SW480 (cell line): ENCODE results near the gene TCF20.

Experiments used
- DNase-seq: peaks from one replicate; pipeline ENCODE4 v3.0.0-alpha.2; 2016; ENCODE audit warnings: low spot score

The TCF20 gene

GRCh38 chr22:42270510-42271190 lies at the start of gene TCF20:
Gene TCF20, minus strand, starts transcription at chr22:42270653. Its CDS starts 55,348 bp downstream, at chr22:42215305.
- DNase-seq: peak; percentile 77

DNA sequence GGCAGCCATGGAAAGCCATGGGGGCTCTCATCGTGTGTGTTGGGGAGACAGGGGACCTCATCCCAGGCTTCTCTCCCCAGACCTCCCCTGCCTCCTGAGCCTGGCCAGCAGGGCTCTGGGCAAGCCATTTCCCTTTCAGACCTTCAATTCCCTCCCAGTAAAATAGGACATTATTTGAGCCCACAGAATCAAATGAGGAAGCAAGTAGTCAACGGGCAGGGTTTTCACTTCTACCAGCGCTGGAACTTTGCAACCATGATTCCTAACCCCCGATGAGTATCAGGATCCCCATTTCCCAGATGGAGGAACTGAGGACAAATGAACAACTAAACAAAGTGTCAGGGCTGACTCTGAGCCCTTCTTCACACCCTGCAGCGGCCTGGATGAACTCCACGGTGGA lies 48.9 kb upstream of the TCF20 start:
- DNase-seq: no peak

DNA sequence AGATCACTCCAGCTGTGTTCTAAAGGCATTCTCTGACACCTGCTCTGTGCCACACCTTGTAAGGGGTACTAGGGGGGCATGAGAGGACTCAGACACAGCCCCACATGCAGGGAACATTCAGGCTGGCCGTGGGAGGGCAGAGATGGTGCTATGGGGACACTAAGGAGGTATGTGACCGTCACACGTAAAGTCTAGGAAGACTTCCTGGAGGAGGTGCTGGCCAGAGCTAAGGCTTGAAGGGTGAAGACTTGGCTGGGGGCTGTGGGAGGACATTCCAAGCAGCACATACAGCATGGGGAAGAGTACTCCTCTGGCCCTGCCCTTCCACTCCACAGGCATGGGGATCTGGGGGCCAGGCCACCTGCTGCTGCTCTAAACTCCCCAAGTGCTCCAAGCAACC lies 48.5 kb upstream of the TCF20 start:
- DNase-seq: no peak

- peak; percentile 62 for DNase-seq
Observed at GRCh38 chr22:42317691-42318547, 47.5 kb upstream of the TCF20 start.

DNA sequence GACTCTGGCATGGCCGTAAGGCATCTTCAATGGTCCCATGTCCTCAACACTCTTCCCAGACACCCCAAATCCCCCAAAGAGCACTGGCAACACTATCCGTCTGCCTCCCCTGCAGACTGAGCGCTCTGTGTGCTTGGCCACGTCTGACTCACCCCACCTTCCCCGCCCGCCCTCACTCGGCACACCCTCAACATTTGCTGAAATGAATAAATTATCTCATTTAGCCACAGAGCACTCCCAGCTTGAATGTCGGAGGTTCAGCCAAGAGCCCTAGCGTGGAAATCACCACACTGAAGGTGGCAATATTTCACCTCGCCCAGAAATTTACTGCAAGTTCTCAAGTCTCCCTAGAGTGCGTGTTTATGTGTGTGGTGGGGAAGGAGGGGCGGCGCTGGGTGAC lies 46.6 kb upstream of the TCF20 start:
- peak; percentile 79 for DNase-seq

GRCh38 chr22:42315392-42315756 lies 44.9 kb upstream of the TCF20 start:
- no peak for DNase-seq

DNA sequence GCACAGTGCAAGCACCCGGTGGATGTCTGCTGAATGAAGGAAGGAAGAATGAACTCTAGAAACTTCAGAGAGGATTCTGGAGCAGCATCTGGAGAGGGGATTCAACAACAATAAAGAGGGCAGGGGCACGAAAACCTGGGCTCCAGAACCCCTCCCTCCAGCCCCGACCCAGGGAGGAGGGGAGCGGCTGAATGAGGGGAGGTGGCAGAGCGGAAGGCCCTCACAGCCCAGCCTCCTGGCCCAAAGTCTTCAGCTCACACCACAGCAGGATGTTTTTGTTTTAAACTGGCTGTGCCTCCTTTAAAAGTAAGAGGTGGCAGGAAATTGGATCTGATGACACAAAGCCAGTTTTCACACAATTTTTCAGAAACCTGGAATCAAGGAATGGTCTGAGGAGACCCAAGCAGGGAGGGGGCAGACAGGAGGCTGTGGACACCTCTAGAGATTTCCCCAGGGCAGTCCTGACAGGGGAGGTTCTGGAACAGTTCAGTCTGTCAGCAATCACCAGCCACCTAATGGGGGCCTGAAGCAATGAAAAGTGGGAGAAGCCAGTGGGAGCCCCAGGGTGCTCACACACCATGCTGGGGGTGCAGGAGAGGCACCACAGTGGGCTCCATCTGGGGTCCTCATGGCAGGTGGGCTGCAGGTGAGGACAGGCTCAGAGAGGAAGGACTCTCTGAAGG lies 44.4 kb upstream of the TCF20 start:
- DNase-seq: no peak

- peak; percentile 98 for DNase-seq
Observed at GRCh38 chr22:42313804-42314581, 43.5 kb upstream of the TCF20 start.

- no peak for DNase-seq
Observed at GRCh38 chr22:42313204-42313603, 42.8 kb upstream of the TCF20 start.

DNA sequence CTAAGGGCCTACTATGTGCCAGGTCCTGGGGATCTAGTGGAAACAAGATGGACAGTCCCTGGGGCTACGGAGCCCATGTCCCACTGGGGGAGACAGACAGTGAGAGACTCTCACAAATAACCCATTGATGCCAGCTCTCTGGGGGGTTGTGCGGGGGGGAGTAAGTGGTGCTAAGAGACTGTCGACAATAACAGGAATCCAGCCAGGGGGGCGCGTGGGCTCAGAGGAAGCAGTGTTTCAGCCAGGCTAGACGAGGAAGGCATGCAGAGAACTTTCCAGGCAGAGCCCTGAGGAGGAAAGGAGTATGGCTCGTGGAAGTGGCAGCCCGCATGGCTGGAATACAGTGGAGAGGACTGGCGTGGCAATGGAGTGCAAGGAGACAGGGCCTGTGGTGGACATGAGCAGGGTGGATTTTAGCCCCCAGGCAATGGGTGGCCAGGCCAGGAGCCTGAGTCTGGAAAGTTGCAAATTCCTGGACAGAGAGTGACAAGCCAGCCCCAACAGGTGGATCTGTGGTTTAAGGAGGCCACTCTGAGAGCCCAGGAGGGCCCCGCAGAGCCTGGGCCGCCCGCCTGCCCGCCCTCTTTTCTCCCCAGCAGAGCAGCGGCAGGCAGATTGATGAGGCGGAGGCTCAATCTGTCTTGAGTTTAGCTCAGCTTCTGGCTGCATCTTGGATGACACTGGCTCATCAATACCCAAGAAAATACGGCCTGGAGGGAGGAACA lies 40.0 kb upstream of the TCF20 start:
- DNase-seq: no peak

DNA sequence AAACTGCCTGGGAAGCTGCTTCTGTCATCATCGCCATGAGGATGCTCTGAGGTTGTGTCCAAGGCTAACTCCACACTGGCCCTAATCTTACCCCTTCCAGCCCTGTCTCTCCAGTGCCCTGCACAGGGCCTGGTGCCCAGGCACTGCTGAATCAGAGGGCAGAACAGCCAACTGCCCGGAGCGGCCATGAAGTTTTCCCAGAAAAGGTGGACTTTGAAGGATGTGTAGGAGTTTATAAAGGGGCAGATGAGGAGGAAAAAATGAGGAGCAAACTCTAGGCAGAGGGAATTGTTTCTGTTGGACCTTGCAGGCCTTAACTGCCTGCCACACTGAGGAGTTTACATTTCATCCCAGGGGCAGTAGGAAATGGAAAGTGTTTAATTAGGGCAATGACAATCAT lies 39.4 kb upstream of the TCF20 start:
- DNase-seq: no peak

DNA sequence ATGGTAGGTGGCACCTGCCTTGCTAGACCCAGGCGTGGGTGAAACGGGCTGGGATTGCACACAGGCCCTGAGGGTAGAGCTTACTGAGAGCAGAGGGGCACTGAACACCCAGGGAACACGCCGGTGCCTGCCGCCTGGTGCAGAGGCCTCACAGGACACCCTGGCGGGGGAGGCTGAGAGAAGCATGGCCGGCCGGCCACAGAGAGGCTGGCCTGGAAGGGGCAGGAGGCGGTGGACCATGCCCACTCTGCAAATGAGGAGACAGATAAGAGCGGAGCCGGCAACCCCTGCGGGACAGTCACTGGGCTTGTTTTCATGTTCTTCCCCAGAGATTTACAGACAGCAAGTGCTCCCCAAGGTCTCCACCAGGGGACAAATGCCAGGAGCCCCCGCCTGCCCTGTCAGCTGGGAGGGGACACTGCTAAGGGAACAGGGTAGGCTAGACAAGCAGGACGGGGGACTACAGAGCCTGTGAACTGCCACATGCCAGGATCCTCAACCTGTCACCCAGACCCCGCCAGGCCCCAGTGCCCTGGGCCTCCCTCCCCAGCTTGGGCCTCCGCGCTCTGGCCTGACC lies 38.5 kb upstream of the TCF20 start:
- DNase-seq: no peak

- no peak for DNase-seq
Observed at GRCh38 chr22:42307806-42308563, 37.5 kb upstream of the TCF20 start.

GRCh38 chr22:42306010-42306409 lies 35.6 kb upstream of the TCF20 start:
- DNase-seq: no peak

DNA sequence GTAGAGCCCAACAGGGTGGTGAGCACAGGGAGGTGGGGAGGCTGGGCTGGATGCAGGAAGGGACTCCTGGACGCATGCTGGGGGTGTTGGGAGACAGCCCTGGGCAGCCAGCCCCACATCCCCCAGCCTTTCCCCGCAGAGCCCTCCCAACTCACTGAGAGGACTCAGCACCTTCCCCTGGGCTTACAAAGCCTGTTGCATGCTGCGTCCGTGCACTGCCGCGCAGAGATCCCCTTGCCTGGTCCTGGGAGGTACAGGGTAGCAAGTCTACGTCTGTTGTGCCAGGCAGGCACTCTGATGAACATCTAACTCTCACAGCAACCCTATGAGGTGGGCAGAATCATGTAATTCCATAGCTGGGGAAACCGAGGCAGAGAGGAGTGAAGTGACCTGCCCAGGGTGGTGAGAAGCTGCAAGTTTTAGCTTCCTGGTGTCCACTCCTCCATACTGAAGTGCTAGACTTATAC lies 33.9 kb upstream of the TCF20 start:
- no peak for DNase-seq

- peak; percentile 98 for DNase-seq
Observed at GRCh38 chr22:42303396-42304323, 33.2 kb upstream of the TCF20 start.

- no peak for DNase-seq
Observed at GRCh38 chr22:42301742-42302102, 31.3 kb upstream of the TCF20 start.

DNA sequence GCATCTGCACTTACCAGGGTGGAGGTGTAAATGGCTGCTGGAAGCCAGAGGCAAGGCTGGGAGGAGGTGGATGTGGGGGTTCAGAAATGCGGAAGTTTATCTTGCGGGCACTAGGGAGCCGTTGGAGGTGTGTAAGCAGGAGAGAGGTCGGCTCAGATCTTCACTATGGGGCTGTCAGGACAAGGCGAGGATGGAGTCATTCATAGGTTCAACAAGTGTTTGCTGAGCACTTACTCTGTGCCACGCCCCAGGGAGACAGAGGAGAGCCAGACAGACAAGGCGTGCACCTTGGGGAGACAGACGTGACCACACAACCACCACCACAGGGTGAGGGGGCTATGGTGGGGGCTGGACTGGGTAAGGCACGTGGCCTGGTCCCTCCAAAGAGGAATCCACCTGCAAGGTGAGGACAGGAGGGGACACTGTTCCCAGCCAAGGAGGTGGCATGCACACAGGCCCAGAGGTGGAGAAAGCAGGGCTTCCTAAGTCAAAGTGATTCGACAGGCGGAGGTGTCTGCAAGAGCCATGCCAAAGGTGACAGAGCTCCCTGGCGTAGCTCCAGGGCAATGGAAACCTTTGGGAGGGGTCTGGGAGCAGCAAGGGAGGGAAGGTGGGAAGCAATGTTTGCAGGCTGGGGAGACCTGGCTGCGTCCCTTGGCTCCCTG lies 30.8 kb upstream of the TCF20 start:
- DNase-seq: no peak
